Measurements from ENCODE around the gene POU2F1.

POU2F1 gene

DNA sequence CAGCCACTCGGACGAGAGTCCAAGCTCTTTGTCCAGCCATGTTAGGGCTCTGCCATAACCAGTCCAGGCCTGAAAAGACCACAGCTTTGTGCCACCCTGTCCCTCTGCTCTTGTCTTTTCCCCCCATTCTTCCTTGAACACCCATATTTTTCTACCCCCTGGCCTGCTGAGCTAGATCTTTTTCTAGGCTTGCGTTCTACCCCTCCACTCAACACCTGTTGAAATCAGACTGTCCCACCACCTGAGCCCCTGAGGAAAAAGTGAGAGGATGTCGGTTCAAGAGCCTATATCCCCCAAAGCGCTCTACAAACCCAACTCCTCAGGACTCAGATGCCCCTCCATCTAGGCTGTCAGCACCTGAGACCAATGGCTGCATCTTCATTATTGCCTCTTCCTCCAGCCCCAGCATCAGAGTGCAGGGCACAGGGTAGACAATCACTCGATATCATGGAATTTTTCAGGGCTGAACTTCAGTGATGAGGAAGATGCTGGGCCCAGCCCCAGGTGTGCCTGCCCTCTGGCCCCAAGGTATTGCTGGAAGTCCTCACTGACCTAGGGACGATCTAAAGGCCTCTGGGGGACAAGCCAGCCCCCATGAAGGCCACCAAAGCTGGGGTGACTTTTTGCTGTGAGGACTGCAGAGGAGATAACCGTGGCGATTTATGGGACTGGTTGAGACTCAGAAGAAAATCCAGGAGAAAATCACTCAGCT lies 222.3 kb downstream of the POU2F1 start:
- no peak for DNase-seq (ENCODE audit: low spot score)

DNA sequence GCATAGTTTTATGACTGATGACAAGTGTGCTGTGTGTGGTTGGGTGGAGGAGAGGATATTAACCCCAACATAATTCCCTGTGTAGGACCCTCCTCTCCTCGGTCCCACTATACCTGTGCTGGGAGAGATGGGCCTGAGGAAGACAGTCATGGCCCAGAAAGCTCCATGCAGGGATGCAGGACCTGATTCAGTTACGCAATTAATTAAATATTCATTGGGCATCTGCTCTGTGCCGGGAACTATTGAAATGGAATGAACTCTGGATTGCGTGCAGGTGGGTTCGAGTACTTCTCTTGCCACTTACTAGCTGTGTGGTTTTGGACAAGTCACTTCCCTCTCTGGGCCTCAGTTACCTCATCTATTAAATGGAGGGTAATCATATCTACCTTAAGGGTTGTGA lies 223.1 kb downstream of the POU2F1 start:
- DNase-seq (ENCODE audit: low spot score) = no peak

DNA sequence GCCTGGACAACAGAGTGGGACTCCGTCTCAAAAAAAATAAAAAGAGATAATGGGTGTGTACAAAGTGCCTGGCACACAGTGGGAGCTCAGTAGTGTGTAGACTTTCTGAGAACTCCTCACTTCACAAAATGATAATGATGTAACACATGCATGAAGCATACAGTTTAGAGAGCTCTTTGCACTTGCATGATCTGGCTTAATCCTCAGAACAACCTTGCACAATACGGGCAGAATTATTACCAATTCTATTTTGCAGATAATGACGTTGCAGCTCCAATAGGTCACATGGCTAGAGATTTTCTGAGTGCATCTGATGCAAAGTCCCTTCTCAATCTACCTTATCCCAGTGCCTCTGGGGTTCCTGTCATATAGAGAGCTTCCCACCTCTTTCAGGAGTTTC lies 226.3 kb downstream of the POU2F1 start:
- DNase-seq (ENCODE audit: low spot score) = no peak

DNA sequence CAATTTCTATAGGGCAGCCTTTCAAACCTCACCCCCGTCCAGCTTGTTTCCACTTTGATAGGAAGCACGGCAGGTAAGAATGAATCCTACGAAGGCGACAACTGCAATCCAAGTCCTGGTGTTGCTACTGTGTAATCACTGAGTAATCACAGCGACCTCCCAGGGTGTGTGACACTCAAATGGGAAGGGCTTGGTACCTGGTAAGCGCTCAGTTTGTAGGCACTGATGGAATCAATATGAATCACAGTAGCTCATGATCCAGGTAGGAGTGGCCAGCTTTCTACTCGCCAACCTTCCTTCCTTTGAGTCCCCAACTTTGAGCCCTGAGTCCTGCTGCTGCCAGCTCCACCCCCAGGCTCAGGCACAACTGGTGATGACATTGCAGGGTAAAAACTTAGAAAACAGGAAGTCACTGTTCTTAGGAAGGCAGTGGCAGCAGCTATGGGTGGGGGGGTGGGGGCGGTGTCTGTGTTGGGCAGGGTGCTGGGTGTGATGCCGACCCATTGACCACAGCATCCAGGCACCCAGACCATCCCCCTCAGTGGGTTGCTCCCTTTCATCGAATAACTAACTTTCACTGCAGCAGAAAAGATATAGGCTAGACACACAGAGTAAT lies 226.9 kb downstream of the POU2F1 start:
- DNase-seq (ENCODE audit: low spot score) = no peak

DNA sequence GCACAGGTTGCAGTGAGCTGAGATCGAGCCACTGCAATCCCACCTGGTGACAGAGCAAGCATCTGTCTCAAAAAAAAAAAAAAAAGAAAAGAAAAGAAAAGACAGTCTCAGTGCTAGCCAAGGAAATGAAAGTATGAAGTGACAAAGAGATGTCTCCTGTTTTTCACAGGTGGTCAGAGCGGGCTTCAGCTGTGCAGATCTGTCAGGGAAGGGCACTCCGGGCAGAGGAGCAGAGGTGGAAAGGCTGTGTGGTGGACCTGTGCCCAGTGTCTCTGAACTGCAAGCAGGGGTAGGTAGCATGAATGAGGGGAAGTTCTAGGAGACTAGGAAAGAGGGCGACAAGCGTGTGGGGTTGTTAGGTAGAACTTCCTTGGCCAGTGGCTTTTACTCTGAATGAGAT lies 230.2 kb downstream of the POU2F1 start:
- no peak for DNase-seq (ENCODE audit: low spot score)

DNA sequence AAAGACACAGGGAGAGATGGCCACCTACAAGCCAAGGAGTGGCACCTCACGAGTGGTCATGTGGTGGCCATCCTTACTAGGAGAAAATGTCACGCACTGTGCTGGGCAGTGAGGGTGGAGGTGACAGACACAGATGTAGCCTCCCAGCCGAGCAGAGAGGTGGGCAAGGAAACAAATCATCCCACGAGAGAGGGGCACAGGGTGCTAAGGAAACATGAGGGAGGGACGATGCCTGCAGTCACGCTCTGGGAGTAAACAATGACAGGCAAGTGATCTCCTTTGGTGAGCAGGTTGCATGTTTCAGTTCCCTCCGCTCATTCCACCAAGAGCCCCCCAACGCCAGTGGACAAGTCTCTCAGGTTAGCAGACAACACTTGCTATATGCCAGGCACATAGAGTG lies 231.8 kb downstream of the POU2F1 start:
- DNase-seq (ENCODE audit: low spot score) = no peak

DNA sequence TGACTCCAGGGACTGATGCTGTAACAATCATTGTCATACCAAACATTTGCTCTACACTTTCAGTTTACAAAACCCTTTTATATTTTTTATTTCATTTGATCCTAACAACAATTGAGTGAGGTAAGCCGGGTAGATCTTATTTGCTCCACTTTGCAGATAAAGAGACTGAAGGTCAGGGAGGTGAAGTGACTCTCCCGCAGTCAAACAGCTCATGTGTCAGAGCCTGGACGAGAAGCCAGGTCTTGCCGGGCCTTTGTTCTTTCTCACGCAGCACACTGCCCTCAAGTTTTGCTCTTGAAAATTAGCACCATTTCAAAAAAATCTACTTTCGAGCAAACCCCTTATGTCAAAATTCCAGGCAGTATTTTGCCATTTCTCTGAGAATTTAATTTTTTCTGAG lies 232.4 kb downstream of the POU2F1 start:
- no peak for DNase-seq (ENCODE audit: low spot score)

DNA sequence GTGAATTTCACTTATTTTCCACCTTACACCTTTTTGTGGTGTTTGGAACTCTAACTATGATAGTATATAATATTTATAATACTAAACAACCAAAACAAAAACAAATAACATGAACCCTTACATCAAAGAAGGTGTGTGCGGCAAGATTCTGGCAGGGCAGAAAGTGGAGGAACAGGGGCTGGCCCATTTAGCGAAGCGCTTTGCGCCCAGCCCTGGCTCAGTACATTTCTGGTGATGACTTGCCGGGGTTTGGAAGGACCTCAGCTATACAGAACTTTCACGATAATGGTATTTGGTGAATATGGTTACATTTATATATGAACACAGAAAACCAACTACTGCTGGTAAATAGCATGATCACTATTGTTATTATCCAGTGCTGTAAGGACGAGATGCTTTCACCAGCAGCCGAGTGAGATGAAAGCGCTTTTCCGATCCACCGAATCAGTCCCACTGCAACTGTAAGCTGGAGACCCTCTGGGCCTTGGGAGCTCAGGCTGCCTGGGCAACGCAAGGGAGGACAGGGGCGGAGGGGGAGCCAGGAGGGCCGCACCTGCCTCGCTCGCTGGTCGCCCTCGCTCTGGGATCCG lies 233.7 kb downstream of the POU2F1 start:
- no peak for DNase-seq (ENCODE audit: low spot score)

DNA sequence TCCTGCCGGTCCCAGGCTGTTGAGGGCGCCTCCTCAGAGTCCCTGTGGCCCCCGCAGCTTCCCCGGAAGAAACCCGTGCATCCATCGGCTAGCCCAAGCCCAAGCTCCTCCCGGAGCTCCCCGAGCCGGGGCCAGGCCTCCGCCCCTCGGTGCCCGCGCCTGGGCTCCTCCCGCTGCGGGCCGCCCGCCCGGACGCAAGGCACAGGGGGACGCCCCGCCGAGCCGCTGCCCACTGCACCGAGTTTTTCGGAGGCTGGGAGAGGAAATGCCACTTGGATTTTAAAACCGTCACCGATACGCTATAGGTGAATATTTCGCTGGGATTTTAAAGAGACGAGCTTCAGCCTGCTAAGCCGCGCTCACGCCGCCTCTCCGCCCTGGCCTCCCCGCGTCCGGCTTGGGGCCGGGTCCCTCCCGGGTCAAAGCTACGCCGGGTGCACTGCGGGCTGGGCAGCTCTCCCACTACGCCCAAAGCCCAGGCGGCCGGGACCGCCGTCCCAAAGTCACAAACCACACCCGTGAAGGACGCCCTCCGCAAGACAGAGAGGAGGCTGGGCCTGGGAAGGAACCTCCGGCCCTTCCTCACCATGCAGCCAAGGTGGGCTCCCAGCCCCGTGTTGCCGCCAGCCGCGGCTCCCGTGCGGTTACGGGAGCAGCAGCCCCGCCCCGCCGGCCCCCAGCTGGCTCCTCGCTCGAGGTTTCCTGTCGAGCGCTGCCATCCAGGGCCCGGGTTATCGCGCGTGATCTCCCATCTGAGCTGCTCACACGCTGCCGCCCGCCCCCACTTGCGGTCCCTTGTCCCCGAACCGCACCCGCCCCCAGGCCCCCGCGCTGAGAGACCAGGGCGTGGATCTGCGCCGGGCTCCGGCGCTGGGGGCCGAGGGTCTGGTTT lies 234.5 kb downstream of the POU2F1 start:
- peak; percentile 20 for DNase-seq (ENCODE audit: low spot score)

DNA sequence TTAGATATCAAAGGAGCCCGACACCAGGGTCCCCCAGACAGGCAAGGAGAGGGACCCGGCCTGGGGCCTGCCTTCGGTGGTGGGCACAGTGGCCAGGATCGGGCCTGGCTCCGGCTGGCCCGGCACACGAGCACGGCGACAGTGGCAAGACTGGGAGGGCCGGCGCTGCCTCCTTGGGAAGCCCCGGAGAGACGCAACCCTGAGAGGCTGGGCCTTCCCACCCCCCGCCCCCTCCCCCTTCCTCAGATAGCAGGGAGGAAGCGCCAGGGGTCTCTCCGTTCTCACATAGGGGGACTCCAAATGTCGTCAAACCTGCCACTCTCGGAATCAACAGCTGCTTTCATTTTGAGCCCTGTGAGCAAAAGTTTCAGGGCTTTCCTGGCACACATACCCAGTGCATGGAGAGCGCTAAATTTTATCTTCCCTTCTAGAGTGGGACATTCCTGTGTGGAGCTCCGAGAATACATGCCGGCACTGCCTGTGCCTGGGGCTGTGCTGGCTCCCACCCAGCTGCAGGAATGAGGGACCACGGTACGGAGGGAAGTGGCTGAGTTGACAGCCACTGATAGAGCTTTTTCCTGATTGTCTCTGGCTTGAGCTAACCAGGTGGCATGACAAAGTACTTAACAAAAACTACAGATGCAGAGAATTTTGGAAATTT lies 235.2 kb downstream of the POU2F1 start:
- no peak for DNase-seq (ENCODE audit: low spot score)

DNA sequence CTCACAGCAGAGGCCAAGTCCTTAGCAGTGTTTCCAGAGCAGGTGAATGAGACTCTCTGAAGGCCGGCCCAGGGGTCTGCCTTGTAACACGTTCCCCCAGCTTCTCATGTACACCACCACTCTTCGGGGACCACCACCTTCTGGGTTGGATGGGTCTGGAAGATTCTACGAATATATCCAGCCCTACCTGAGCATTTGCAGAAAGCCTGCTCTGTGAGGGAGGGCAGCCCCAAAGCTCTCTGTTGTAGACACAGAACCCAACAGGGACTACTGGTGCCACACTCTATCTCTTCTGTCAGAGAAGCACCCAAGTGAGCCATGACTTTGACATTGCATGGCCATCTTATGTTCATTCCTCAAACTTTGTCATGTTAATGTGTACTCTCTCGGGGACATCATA lies 235.8 kb downstream of the POU2F1 start:
- no peak for DNase-seq (ENCODE audit: low spot score)

DNA sequence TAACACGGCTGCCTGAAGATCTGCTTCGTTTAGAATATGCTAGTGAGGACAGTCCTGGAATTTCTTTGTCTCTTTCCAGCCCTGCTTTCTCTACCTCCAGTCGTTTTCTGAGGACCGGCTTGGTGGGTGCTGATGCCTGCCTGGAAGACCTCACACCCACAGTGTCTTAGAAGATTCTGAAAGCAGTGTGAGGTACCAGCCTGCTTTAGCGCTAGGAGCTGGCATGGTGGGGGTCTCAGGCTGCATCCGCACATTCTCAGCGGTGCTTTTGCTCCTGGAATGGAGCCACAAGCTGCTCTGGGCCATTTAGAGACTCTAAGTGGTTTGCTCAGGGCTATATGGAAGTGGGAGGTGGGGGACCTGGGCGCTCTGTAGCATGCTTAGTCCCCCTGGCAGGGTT lies 236.2 kb downstream of the POU2F1 start:
- DNase-seq (ENCODE audit: low spot score) = no peak

DNA sequence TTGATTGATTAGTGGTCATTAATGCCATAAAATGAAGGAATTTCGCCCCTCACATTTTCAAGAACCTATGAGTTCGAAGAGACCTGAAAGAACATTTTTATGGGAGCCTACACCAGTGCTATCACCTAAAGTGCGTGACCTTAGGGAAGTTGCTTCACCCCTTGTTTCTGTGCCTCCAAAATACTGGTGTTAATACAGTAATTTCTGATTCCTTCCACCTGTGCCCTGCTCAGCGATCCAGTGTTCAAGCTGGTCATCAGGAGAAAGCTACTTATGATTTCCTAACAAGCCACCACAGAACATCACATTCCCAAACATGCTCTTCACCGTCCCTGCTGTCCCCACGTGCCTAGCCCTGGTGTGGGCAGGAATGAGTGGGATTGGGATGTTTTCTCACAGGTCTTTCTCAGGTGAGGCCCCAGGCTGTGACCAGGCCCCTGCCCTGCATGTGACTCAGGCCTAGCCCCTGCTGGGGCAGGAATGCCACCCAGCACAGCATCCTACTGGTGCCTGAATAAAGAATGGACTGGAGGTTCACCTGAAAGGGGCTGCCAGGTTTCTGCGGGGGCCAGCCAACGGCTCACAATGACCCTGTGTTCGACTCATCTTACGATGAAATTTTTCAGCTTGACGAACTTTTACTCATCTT lies 237.4 kb downstream of the POU2F1 start:
- no peak for DNase-seq (ENCODE audit: low spot score)

DNA sequence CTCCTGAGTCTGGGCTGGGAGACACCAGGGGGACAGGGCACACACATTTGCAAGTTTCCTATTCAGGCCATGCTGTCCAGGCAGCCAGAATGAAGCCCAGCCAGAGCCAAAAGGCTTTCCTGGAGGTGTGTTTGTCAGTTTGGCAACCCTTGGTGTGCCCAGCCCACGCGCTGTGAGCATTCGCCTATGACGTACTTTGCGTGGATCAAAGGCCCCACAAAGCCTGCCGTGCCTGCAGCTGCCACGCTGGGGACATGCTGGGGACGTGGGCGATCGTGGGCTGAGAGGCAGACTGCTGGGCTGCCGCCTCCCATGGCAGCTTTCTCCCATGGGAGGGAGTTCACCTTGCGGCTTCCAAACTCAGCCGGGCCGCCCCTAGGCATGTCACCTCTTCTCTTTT lies 240.2 kb downstream of the POU2F1 start:
- DNase-seq (ENCODE audit: low spot score) = no peak

DNA sequence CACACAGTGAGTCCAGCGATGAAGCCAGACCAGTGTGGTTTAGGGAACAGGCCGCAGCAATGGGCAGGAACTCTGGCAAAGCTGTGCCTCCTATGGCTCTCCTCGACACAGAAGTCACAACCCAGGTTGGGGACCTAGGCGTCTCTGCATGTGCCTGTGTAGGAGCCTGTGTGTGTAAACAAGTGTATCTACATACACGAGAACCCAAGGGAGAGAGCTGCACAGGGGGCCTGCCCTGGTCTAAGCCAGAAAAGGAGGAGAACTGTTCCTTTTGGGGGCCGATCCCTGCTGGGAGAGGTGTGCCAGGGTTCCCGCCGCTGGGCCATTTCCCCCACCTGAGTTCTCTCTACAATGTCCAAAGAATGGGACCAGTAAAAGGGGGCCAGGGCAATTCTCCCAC lies 241.7 kb downstream of the POU2F1 start:
- no peak for DNase-seq (ENCODE audit: low spot score)

DNA sequence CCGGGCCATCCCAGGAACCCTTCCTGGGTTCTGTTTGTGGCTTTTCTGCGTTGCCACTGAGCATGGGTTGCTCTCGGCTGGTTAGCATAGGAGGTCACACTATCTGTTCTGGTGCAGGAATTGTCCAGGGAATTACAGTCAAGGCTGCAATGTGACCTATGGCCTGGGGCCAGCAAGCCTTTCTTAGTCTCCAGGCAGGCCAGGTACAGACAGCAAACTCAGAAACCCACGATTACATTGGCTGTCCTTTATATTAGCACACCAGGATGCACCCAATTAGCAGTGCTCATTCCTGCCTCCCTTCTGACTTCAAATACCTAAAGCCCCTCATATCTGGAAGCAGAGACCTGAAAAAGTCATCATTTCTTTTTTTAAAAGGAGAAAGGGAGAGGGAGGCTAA lies 242.4 kb downstream of the POU2F1 start:
- no peak for DNase-seq (ENCODE audit: low spot score)

DNA sequence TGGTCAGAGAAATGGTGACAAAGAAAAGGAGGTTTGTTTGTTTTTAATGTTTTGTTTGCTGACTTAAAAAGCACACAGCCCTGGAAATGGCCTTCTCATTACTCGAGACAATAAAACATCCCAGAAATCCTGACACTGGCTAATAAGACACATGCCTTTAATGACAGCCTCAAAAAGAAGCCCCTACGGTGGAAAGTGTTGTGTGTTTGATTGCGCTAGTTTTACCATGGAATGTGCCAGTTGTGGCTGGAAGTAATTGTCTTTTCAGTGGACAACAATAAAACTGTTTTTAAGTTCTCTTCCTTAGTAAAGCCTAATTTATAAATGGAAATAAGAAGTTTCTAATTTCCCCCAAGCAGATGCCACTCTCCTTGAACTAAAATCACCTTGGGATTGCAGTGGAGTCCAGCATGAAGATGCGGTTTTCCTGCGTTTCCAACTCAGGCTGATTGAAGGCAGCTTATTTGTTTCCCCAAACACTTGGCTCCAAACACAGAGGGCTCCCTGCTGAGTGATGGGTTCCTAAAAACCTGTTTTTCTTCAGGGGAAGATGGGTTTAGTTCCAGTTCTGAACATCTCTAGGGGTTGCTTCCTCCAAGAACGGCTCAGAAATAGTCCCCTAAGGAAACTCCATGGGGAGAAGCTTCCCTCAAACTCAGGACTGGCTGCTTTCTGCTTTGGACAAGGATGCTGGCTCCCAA lies 243.3 kb downstream of the POU2F1 start:
- DNase-seq (ENCODE audit: low spot score) = no peak

DNA sequence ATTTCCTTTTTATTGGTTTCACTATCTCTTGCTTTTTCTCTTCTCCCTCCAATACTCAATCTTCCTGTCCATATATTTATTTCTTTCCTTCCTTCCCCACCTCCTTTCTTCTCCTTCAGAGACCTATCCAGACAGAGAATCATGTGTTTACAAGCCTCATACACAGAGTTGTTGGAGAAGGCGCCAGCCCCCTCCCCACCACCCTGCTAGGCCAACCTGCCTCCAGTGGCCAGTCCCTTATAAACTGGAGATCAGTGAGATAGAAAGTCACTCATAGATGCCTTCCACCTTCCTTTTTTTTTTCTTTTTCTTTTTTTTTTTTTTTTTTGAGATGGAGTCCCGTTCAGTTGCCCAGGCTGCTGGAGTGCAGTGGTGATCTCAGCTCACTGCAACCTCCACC lies 244.3 kb downstream of the POU2F1 start:
- DNase-seq (ENCODE audit: low spot score) = no peak

DNA sequence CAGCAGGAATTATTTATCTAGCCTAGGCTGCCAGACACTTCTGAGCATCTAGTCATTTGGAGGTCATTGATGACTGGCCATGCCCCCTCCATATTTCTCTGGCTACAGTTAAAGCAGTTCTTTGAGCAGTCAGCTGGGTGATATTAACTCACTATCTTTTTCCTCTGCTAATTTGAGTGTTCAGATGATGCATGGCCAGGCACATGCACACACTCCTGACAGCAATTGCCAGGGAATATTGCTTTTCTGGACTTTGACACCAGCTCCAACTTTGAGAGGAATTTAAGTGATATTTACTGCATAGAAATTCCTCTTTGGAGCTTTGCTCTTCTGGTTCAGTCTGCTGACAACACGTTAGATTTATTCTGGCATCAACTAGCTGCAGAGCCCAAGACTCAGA lies 245.1 kb downstream of the POU2F1 start:
- DNase-seq (ENCODE audit: low spot score) = no peak

DNA sequence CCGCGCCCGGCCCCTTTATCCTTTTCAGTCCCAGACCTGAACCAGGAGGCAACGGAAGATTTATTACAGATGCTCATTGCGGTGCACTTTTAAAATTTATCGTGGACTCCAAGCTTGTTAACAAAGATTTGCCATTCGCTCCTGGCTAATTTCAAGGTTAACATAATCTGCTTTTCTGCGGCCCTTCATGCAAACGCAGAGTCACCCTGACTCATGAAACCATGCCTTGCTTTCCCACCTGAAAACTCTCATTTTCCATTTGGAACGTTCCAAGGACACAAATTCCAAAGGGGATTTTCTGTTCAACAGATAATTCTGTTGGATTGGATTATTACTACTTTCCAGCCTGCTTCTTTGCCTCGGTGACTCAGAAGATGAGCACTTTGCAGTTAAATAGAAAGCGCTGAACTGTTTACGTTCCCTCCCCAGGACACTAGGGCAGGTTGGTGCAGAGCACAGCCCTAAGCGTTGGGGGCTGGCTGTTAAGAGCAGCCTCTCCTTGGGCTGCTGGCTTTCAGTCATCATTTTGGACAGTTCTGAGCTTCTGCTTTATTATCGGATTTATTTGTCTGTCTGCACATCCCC lies 246.5 kb downstream of the POU2F1 start:
- no peak for DNase-seq (ENCODE audit: low spot score)

DNA sequence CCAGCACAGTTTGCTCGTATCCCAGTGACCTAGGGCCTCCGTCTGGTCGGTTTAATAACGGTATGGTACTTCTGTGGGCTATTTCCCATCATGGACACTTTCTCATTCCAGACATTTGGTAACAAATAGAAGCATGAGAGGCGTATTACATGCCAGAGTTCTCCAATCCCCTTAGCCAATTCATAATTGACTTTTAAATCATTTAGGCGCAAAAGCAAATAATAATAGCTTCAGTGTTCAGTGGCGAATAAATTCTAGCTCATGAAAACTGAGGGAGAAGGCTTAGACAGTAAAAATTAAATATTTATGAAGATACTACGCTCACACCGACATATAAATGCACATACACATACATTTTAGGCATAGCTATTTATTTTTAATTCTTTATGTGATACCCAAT lies 247.1 kb downstream of the POU2F1 start:
- no peak for DNase-seq (ENCODE audit: low spot score)
